OCI-LY3 (cell line): Measurements from ENCODE around the gene PERCC1.

ENCODE experiments used
- H2AFZ ChIP-seq: fragments of 200-600, 300-600 bp; shearing (Covaris generic); 2 replicates; pipeline ENCODE4 v1.6.0; 2014; ENCODE audit warnings: antibody characterized with exemption, low read depth, low read length
- H3K27ac ChIP-seq: fragments of 200-600, 300-600 bp; sonication (generic); 2 replicates; pipeline ENCODE4 v1.5.1; 2014; ENCODE audit warnings: mild to moderate bottlenecking, low read length, moderate library complexity, mixed read lengths
- H3K27me3 ChIP-seq: fragments of 200-600, 300-600 bp; sonication (generic); 2 replicates; pipeline ENCODE4 v1.6.1; 2014; ENCODE audit warnings: low read depth, low read length, mixed read lengths
- H3K36me3 ChIP-seq: fragments of 200-600, 300-600 bp; sonication (generic); replicated peaks from 2 replicates; pipeline ENCODE3; 2014; ENCODE audit warnings: low read depth, low read length, mixed read lengths
- H3K4me1 ChIP-seq: fragments of 300-600, 200-600 bp; sonication (generic); 2 replicates; pipeline ENCODE4 v1.6.1; 2014; ENCODE audit warnings: low read length, mixed read lengths
- H3K4me2 ChIP-seq: fragments of 200-600, 300-600 bp; sonication (generic); 2 replicates; pipeline ENCODE4 v1.6.1; 2014; ENCODE audit warnings: low read length, mixed read lengths
- H3K4me3 ChIP-seq: fragments of 300-600, 200-600 bp; sonication (generic); 2 replicates; pipeline ENCODE4 v1.5.1; 2014; ENCODE audit warnings: antibody characterized with exemption, mild to moderate bottlenecking, low read length, moderate library complexity
- H3K79me2 ChIP-seq: fragments of 300-600, 200-600 bp; shearing (Covaris generic); 2 replicates; pipeline ENCODE4 v1.6.1; 2014; ENCODE audit warnings: mild to moderate bottlenecking, low read length, mixed read lengths
- H3K9ac ChIP-seq: fragments of 300-600, 200-600 bp; shearing (Covaris generic); 2 replicates; pipeline ENCODE4 v1.6.0; 2014; ENCODE audit warnings: mild to moderate bottlenecking, low read length, moderate library complexity
- H3K9me3 ChIP-seq: fragments of 200-600, 300-600 bp; shearing (Covaris generic); 2 replicates; pipeline ENCODE4 v1.6.1; 2014; ENCODE audit warnings: low read length, mixed read lengths; ENCODE audit not compliant: insufficient read depth
- H4K20me1 ChIP-seq: fragments of 200-600, 300-600 bp; sonication (generic); 2 replicates; pipeline ENCODE4 v1.6.1; 2016; ENCODE audit warnings: low read length, mixed read lengths; ENCODE audit not compliant: insufficient read depth
- EZH2phosphoT487 ChIP-seq: fragments of 200-600 bp; shearing (Covaris generic); IDR thresholded peaks from 2 replicates; pipeline ENCODE4 v1.6.1; 2018; ENCODE audit warnings: antibody characterized with exemption, mixed run types, low read depth
- TF ChIP-seq, protein P1 (sequence below): fragments of 200-600, 300-600 bp; sonication (generic); IDR thresholded peaks from 2 replicates; pipeline ENCODE4 v1.5.1; 2014; ENCODE audit warnings: antibody characterized with exemption, low read length, low read depth

PERCC1 gene

GRCh38 chr16:1387331-1387730 is 43.5 kb upstream of the PERCC1 start:
- Histone ChIP-seq H2AFZ (no peak overlapping the region), H3K27me3 (no peaks in the 10 kb centered on the region), H3K79me2 (no peaks in the 10 kb centered on the region), H3K4me2 (no peak overlapping the region), H3K9me3 (no peaks in the 10 kb centered on the region), H3K36me3 (peaks cover 4% of the 10 kb centered on the region), H3K4me3 (no peak overlapping the region), H3K27ac (no peak overlapping the region), H3K4me1 (no peaks in the 10 kb centered on the region), H3K9ac (no peak overlapping the region), H4K20me1 (no peaks in the 10 kb centered on the region)
- no peak for TF ChIP-seq EZH2phosphoT487
- TF ChIP-seq, protein P1, sequence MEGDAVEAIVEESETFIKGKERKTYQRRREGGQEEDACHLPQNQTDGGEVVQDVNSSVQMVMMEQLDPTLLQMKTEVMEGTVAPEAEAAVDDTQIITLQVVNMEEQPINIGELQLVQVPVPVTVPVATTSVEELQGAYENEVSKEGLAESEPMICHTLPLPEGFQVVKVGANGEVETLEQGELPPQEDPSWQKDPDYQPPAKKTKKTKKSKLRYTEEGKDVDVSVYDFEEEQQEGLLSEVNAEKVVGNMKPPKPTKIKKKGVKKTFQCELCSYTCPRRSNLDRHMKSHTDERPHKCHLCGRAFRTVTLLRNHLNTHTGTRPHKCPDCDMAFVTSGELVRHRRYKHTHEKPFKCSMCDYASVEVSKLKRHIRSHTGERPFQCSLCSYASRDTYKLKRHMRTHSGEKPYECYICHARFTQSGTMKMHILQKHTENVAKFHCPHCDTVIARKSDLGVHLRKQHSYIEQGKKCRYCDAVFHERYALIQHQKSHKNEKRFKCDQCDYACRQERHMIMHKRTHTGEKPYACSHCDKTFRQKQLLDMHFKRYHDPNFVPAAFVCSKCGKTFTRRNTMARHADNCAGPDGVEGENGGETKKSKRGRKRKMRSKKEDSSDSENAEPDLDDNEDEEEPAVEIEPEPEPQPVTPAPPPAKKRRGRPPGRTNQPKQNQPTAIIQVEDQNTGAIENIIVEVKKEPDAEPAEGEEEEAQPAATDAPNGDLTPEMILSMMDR, result no peak

DNA sequence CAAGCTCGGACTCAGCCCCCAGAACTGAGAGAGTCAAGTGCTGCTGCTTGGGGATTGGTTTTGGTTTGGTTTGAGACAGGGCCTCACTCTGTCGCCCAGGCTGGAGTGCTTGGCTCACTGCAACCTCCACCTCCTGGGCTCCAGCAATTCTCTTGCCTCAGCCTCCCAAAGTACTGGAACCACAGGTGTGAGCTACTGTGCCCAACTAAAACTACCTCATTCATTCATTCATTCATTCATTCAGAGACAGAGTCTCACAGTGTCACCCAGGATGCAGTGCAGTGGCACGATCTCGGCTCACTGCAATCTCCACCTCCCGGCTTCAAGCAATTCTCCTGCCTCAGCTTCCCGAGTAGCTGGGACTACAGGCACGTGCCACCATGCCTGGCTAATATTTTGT is 41.1 kb upstream of the PERCC1 start:
- no peak overlapping the region for H3K27ac ChIP-seq
- H3K9ac ChIP-seq, result no peak overlapping the region
- no peaks in the 10 kb centered on the region for H3K4me1 ChIP-seq
- no peak overlapping the region for H3K4me2 ChIP-seq
- H3K9me3 ChIP-seq, result no peaks in the 10 kb centered on the region
- H3K79me2 ChIP-seq, result no peaks in the 10 kb centered on the region
- H2AFZ ChIP-seq, result no peak overlapping the region
- TF ChIP-seq, protein P1, result no peak
- TF ChIP-seq EZH2phosphoT487, result no peak
- peaks cover 3% of the 10 kb centered on the region for H3K36me3 ChIP-seq
- H3K27me3 ChIP-seq, result no peaks in the 10 kb centered on the region
- no peaks in the 10 kb centered on the region for H4K20me1 ChIP-seq
- H3K4me3 ChIP-seq, result no peak overlapping the region

GRCh38 chr16:1390239-1390779 is 40.6 kb upstream of the PERCC1 start:
- Histone ChIP-seq H2AFZ (no peak overlapping the region), H3K4me2 (no peak overlapping the region), H4K20me1 (no peaks in the 10 kb centered on the region), H3K9me3 (no peaks in the 10 kb centered on the region), H3K79me2 (no peaks in the 10 kb centered on the region), H3K27me3 (no peaks in the 10 kb centered on the region), H3K9ac (no peak overlapping the region), H3K4me1 (no peaks in the 10 kb centered on the region), H3K4me3 (no peak overlapping the region), H3K36me3 (no peaks in the 10 kb centered on the region), H3K27ac (no peak overlapping the region)
- no peak for TF ChIP-seq EZH2phosphoT487
- TF ChIP-seq, protein P1, result no peak

- H3K27ac ChIP-seq, result no peak overlapping the region
- no peaks in the 10 kb centered on the region for H3K9me3 ChIP-seq
- H3K4me1 ChIP-seq, result no peaks in the 10 kb centered on the region
- no peaks in the 10 kb centered on the region for H3K27me3 ChIP-seq
- no peak overlapping the region for H2AFZ ChIP-seq
- H3K36me3 ChIP-seq, result no peaks in the 10 kb centered on the region
- H3K79me2 ChIP-seq, result no peaks in the 10 kb centered on the region
- H4K20me1 ChIP-seq, result no peaks in the 10 kb centered on the region
- H3K9ac ChIP-seq, result no peak overlapping the region
- no peak for TF ChIP-seq EZH2phosphoT487
- TF ChIP-seq, protein P1, result no peak
- no peak overlapping the region for H3K4me2 ChIP-seq
- H3K4me3 ChIP-seq, result no peak overlapping the region
Measured at GRCh38 chr16:1392826-1393225, 38.1 kb upstream of the PERCC1 start.
